GM12878 (cell line): Measurements from ENCODE around the gene GNAZ. TPM values are rescaled to one million over a fixed set of nuclear protein-coding genes. Genes with fewer than 3 reads are reported as not detected.
A peak's percentile ranks its signal among the peaks of the same experiment; 100 is the strongest.

ENCODE experiments used
- ASH2L ChIP-seq: fragments of 300-600, 200-600 bp; sonication (generic); IDR thresholded peaks from 2 replicates; pipeline ENCODE4 v1.6.1; 2017; ENCODE audit warnings: low read depth, mild to moderate bottlenecking, borderline replicate concordance
- BCL3 ChIP-seq: IDR thresholded peaks from 2 replicates; pipeline ENCODE4 v1.6.1; 2011; ENCODE audit warnings: borderline replicate concordance, low read depth, mild to moderate bottlenecking, moderate library complexity, low read length; ENCODE audit not compliant: insufficient read depth, poor library complexity, severe bottlenecking
- CTCF ChIP-seq, 3 experiments: IDR thresholded peaks in 2 of 3; conservative IDR thresholded peaks in 1 of 3; 2 replicates each; pipeline ENCODE4 v1.5.1; 2011; ENCODE audit warnings: low read depth in 3 of 3, low read length in 3 of 3, mild to moderate bottlenecking in 3 of 3, control low read depth in 2 of 3, moderate library complexity in 2 of 3, inconsistent platforms in 1 of 3, mixed read lengths in 1 of 3; ENCODE audit not compliant: control insufficient read depth in 2 of 3, insufficient read depth in 1 of 3; ENCODE audit errors: extremely low read depth in 1 of 3
- IKZF1 ChIP-seq: fragments of 450-650 bp; conservative IDR thresholded peaks from 2 replicates; pipeline ENCODE4 v1.6.1; 2017; ENCODE audit warnings: antibody characterized with exemption, mild to moderate bottlenecking
- IKZF2 ChIP-seq, 2 experiments: fragments of 450-650 bp; IDR thresholded peaks; 2 replicates each; pipeline ENCODE4 v1.6.1; 2017; ENCODE audit warnings: mild to moderate bottlenecking in 2 of 2, moderate library complexity in 2 of 2
- IRF3 ChIP-seq: fragments of 450-650 bp; IDR thresholded peaks from 2 replicates; pipeline ENCODE4 v1.6.1; 2014; ENCODE audit warnings: mild to moderate bottlenecking
- JUNB ChIP-seq: IDR thresholded peaks from 2 replicates; pipeline ENCODE4 v1.6.1; 2016; ENCODE audit warnings: antibody characterized with exemption, mild to moderate bottlenecking
- LARP7 ChIP-seq: fragments of 450-650 bp; IDR thresholded peaks from 2 replicates; pipeline ENCODE4 v1.6.1; 2017; ENCODE audit warnings: mild to moderate bottlenecking
- NKRF ChIP-seq: fragments of 450-650 bp; conservative IDR thresholded peaks from 2 replicates; pipeline ENCODE4 v1.6.1; 2017; ENCODE audit warnings: mild to moderate bottlenecking, moderate library complexity
- NRF1 ChIP-seq: conservative IDR thresholded peaks from 2 replicates; pipeline ENCODE4 v1.6.1; 2011; ENCODE audit warnings: mild to moderate bottlenecking, low read depth, low read length, improper control_type of control experiment
- PAX8 ChIP-seq: fragments of 450-650 bp; IDR thresholded peaks from 2 replicates; pipeline ENCODE4 v1.6.1; 2017; ENCODE audit warnings: mild to moderate bottlenecking, moderate library complexity
- PKNOX1 ChIP-seq: fragments of 450-650 bp; IDR thresholded peaks from 2 replicates; pipeline ENCODE4 v1.6.1; 2016; ENCODE audit warnings: mild to moderate bottlenecking
- POLR2A ChIP-seq: IDR thresholded peaks from 2 replicates; pipeline ENCODE4 v1.6.1; 2011; ENCODE audit warnings: low read depth, mild to moderate bottlenecking, low read length
- RELA ChIP-seq: fragments of 450-650 bp; IDR thresholded peaks from 2 replicates; pipeline ENCODE4 v1.8.0; 2014; ENCODE audit warnings: borderline replicate concordance; ENCODE audit not compliant: partially characterized antibody
- SPI1 ChIP-seq: IDR thresholded peaks from 2 replicates; pipeline ENCODE4 v1.6.1; 2011; ENCODE audit warnings: low read depth, mild to moderate bottlenecking, low read length, moderate library complexity, borderline replicate concordance; ENCODE audit not compliant: insufficient read depth
- TARDBP ChIP-seq: IDR thresholded peaks from 2 replicates; pipeline ENCODE4 v1.6.1; 2016; ENCODE audit warnings: borderline replicate concordance
- TCF3 ChIP-seq: IDR thresholded peaks from 2 replicates; pipeline ENCODE4 v1.6.1; 2012; ENCODE audit warnings: low read depth, mild to moderate bottlenecking, low read length, borderline replicate concordance; ENCODE audit not compliant: insufficient read depth
- USF2 ChIP-seq: IDR thresholded peaks from 2 replicates; pipeline ENCODE4 v1.6.1; 2011; ENCODE audit warnings: low read depth, low read length, improper control_type of control experiment, borderline replicate concordance
- ZNF384 ChIP-seq: IDR thresholded peaks from 2 replicates; pipeline ENCODE4 v1.6.1; 2012; ENCODE audit warnings: low read depth, mild to moderate bottlenecking, low read length, improper control_type of control experiment, borderline replicate concordance
- polyA plus RNA-seq, 11 experiments: library from polyadenylated mRNA; depleted of rRNA in 4 of 11; unstranded in 6 of 11; stranded (reverse) in 5 of 11; fragments of >200 nt; fragmentation: Nextera tagmentation in 4 of 11; fragmentation: Illumina TruSeq in 1 of 11; extraction: Ambion mirVana in 4 of 11; extraction: Trizol in 1 of 11; gene quantifications; 1 replicate in 1 of 11; 2 replicates in 10 of 11; pipeline versions ENCODE4 v1.2.1 to v1.2.3, GENCODE V29; 2011 to 2016; ENCODE audit warnings: inconsistent platforms in 2 of 11, missing spikeins in 2 of 11, low read depth in 1 of 11
- total RNA-seq, 4 experiments: library from RNA; depleted of rRNA in 3 of 4; stranded (reverse); fragments of >200 nt in 3 of 4; fragmentation: Illumina TruSeq in 1 of 4; extraction: Trizol in 1 of 4; gene quantifications; 2 replicates each; pipeline versions ENCODE4 v1.2.1 to v1.2.3, GENCODE V29; 2013 to 2021

Gene GNAZ
- total and polyA plus RNA-seq, 10 of the 15 experiments (the other 5 are each of a cell fraction or from before 2014, with no cell fraction given), result 0.09 to 1.0 (median 0.44) TPM; not detected in 1

- TF ChIP-seq SPI1 (no peak), ASH2L (no peak), NKRF (peak; percentile 38; the same call in 1 of the 2 replicates), TCF3 (no peak), NRF1 (no peak), IKZF2 (IDR thresholded peaks at IDR 0.05) (no peak), JUNB (no peak), CTCF (IDR thresholded peaks at IDR 0.05 in 2 of 3, conservative IDR thresholded peaks at IDR 0.05 in 1 of 3; ENCODE audit: control insufficient read depth in 2 of 3, extremely low read depth in 1 of 3, insufficient read depth in 1 of 3, low read depth in 3 of 3, low read length in 3 of 3) (0 out of 6 replicates have a peak, but pooled peaks of 1 of the 3 experiments have one; percentile 0), LARP7 (peak; percentile 62; the same call in 1 of the 2 replicates), IRF3 (peak; percentile 68), USF2 (no peak), PKNOX1 (peak; percentile 98), RELA (no peak), PAX8 (no peak), ZNF384 (no peak), POLR2A (no peak), TARDBP (no peak), IKZF1 (peak; percentile 18; the same call in 1 of the 2 replicates), BCL3 (no peak)
Measured at GRCh38 chr22:23069502-23070357, 589 bp upstream of the GNAZ start (continued).
